Skeletal muscle satellite cell (primary cell): ENCODE data around the gene KDM2B.
"Not testable (repeated sequence)": the region's sequence is repeated elsewhere in the genome, so short reads cannot be mapped to it uniquely, and the experiment has no call there.

ENCODE experiments used
- H3K27me3 ChIP-seq: 2 replicates; pipeline ENCODE4 v1.7.0; 2013; ENCODE audit warnings: low read length; ENCODE audit not compliant: control insufficient read depth, insufficient read depth
- H3K36me3 ChIP-seq: 2 replicates; pipeline ENCODE4 v1.7.0; 2013; ENCODE audit warnings: mild to moderate bottlenecking, control low read depth, low read length; ENCODE audit not compliant: insufficient read depth
- H3K4me1 ChIP-seq: 2 replicates; pipeline ENCODE4 v1.7.0; 2013; ENCODE audit warnings: low read length; ENCODE audit not compliant: control insufficient read depth, insufficient read depth
- H3K4me2 ChIP-seq: 2 replicates; pipeline ENCODE4 v1.7.0; 2013; ENCODE audit warnings: mild to moderate bottlenecking, low read length
- H3K4me3 ChIP-seq: 2 replicates; pipeline ENCODE4 v1.7.0; 2013; ENCODE audit warnings: low read length
- H3K9ac ChIP-seq: 2 replicates; pipeline ENCODE4 v1.7.0; 2013; ENCODE audit warnings: mild to moderate bottlenecking, low read depth, low read length, moderate library complexity
- H3K9me3 ChIP-seq: replicated peaks from 2 replicates; pipeline ENCODE4 v1.7.0; 2013; ENCODE audit warnings: mild to moderate bottlenecking, control low read depth, low read length

Gene KDM2B

GRCh38 chr12:121610239-121611149 is 29.7 kb upstream of the KDM2B start:
- peak overlapping the region; percentile 38 for H3K9ac ChIP-seq
- peaks cover 9% of the 10 kb centered on the region for H3K4me1 ChIP-seq
- no peaks in the 10 kb centered on the region for H3K36me3 ChIP-seq
- peak overlapping the region; percentile 46 for H3K4me2 ChIP-seq
- H3K9me3 ChIP-seq: no peaks in the 10 kb centered on the region
- no peaks in the 10 kb centered on the region for H3K27me3 ChIP-seq
- no peak overlapping the region for H3K4me3 ChIP-seq

- Histone ChIP-seq H3K9ac (no peak overlapping the region), H3K27me3 (no peaks in the 10 kb centered on the region), H3K4me1 (peaks cover 9% of the 10 kb centered on the region), H3K4me3 (no peak overlapping the region), H3K36me3 (no peaks in the 10 kb centered on the region), H3K9me3 (no peaks in the 10 kb centered on the region), H3K4me2 (no peak overlapping the region)
Measured at GRCh38 chr12:121608301-121608700, 27.5 kb upstream of the KDM2B start.

- Histone ChIP-seq H3K4me3 (no peak overlapping the region), H3K4me2 (no peak overlapping the region), H3K36me3 (no peaks in the 10 kb centered on the region), H3K9me3 (no peaks in the 10 kb centered on the region), H3K27me3 (no peaks in the 10 kb centered on the region), H3K4me1 (no peaks in the 10 kb centered on the region), H3K9ac (no peak overlapping the region)
Measured at GRCh38 chr12:121603581-121603980, 22.8 kb upstream of the KDM2B start.

GRCh38 chr12:121602766-121603165 is 21.9 kb upstream of the KDM2B start:
- no peaks in the 10 kb centered on the region for H3K36me3 ChIP-seq
- no peak overlapping the region for H3K4me3 ChIP-seq
- no peaks in the 10 kb centered on the region for H3K9me3 ChIP-seq
- H3K4me2 ChIP-seq: no peak overlapping the region
- H3K27me3 ChIP-seq: no peaks in the 10 kb centered on the region
- no peak overlapping the region for H3K9ac ChIP-seq
- no peaks in the 10 kb centered on the region for H3K4me1 ChIP-seq

GRCh38 chr12:121600702-121601336 is 20.0 kb upstream of the KDM2B start:
- Histone ChIP-seq H3K9ac (no peak overlapping the region), H3K4me3 (no peak overlapping the region), H3K27me3 (no peaks in the 10 kb centered on the region)

GRCh38 chr12:121596526-121596925 is 15.7 kb upstream of the KDM2B start:
- H3K4me2 ChIP-seq: no peak overlapping the region
- H3K27me3 ChIP-seq: no peaks in the 10 kb centered on the region
- H3K4me1 ChIP-seq: no peaks in the 10 kb centered on the region
- no peak overlapping the region for H3K9ac ChIP-seq
- no peaks in the 10 kb centered on the region for H3K36me3 ChIP-seq
- no peaks in the 10 kb centered on the region for H3K9me3 ChIP-seq
- no peak overlapping the region for H3K4me3 ChIP-seq

More at GRCh38 chr12:121600702-121601336, 20.0 kb upstream of the KDM2B start:
- Histone ChIP-seq H3K4me2 (no peak overlapping the region), H3K36me3 (no peaks in the 10 kb centered on the region), H3K4me1 (no peaks in the 10 kb centered on the region), H3K9me3 (no peaks in the 10 kb centered on the region)

- no peaks in the 10 kb centered on the region for H3K27me3 ChIP-seq
- H3K9me3 ChIP-seq: no peaks in the 10 kb centered on the region
- no peak overlapping the region for H3K4me3 ChIP-seq
- peaks cover 6% of the 10 kb centered on the region for H3K4me1 ChIP-seq
- H3K9ac ChIP-seq: no peak overlapping the region
- no peaks in the 10 kb centered on the region for H3K36me3 ChIP-seq
- no peak overlapping the region for H3K4me2 ChIP-seq
Measured at GRCh38 chr12:121595520-121595919, 14.7 kb upstream of the KDM2B start.

- no peaks in the 10 kb centered on the region for H3K36me3 ChIP-seq
- no peaks in the 10 kb centered on the region for H3K9me3 ChIP-seq
- peaks cover 9% of the 10 kb centered on the region for H3K4me1 ChIP-seq
- no peak overlapping the region for H3K4me3 ChIP-seq
- H3K27me3 ChIP-seq: no peaks in the 10 kb centered on the region
- no peak overlapping the region for H3K9ac ChIP-seq
- H3K4me2 ChIP-seq: no peak overlapping the region
Measured at GRCh38 chr12:121592320-121592719, 11.5 kb upstream of the KDM2B start.

GRCh38 chr12:121590476-121591143 is 9.8 kb upstream of the KDM2B start:
- Histone ChIP-seq H3K9ac (peak overlapping the region; percentile 70), H3K4me1 (peaks cover 9% of the 10 kb centered on the region), H3K4me2 (peak overlapping the region; percentile 64), H3K9me3 (no peaks in the 10 kb centered on the region), H3K27me3 (no peaks in the 10 kb centered on the region), H3K4me3 (peak overlapping the region; percentile 38), H3K36me3 (no peaks in the 10 kb centered on the region)

GRCh38 chr12:121584885-121585284 is 4.1 kb upstream of the KDM2B start:
- H3K9me3 ChIP-seq, H3K4me2 ChIP-seq, H3K36me3 ChIP-seq, H3K27me3 ChIP-seq, H3K4me3 ChIP-seq, H3K9ac ChIP-seq: not testable (repeated sequence)
- peaks cover 23% of the 10 kb centered on the region for H3K4me1 ChIP-seq

GRCh38 chr12:121583334-121583661 is 2.5 kb upstream of the KDM2B start:
- H3K9me3 ChIP-seq, H3K4me2 ChIP-seq, H3K36me3 ChIP-seq, H3K4me3 ChIP-seq, H3K27me3 ChIP-seq, H3K9ac ChIP-seq: not testable (repeated sequence)
- peaks cover 28% of the 10 kb centered on the region for H3K4me1 ChIP-seq
